DND-41 (cell line): ENCODE measurements around the gene PLRG1.

Experiments
- ATAC-seq: fragments of 200-7000 bp; cut with Tn5 transposase; 3 replicates; pipeline ENCODE4 v1.9.1; 2021; ENCODE audit warnings: low read depth; ENCODE audit not compliant: insufficient read depth
- DNase-seq: peaks from one replicate; pipeline ENCODE4 v3.0.0-alpha.2; 2020
- H2AFZ ChIP-seq: 2 replicates; pipeline ENCODE4 v1.6.0; 2012; ENCODE audit warnings: low read depth, low read length
- H3K27ac ChIP-seq: 2 replicates; pipeline ENCODE4 v1.5.1; 2012; ENCODE audit warnings: low read length, inconsistent platforms
- H3K27me3 ChIP-seq: fragments of 200-600 bp; sonication (generic); 2 replicates; pipeline ENCODE4 v1.6.0; 2012; ENCODE audit warnings: low read length, mild to moderate bottlenecking, inconsistent platforms; ENCODE audit not compliant: insufficient read depth, poor library complexity
- H3K36me3 ChIP-seq: 2 replicates; pipeline ENCODE4 v1.5.1; 2012; ENCODE audit warnings: low read length, inconsistent platforms; ENCODE audit not compliant: insufficient read depth
- H3K4me1 ChIP-seq: 2 replicates; pipeline ENCODE4 v1.5.1; 2012; ENCODE audit warnings: mild to moderate bottlenecking, low read length; ENCODE audit not compliant: insufficient read depth
- H3K4me2 ChIP-seq: 2 replicates; pipeline ENCODE4 v1.6.0; 2012; ENCODE audit warnings: mild to moderate bottlenecking, moderate library complexity, low read length, inconsistent platforms; ENCODE audit not compliant: insufficient read depth
- H3K4me3 ChIP-seq, 2 experiments: fragments of 200-600 bp in 1 of 2; shearing (Covaris generic) in 1 of 2; 2 replicates each; pipeline ENCODE4 v1.5.1; 2012 to 2016; ENCODE audit warnings: inconsistent platforms in 2 of 2, low read length in 2 of 2, mild to moderate bottlenecking in 2 of 2, low read depth in 1 of 2, moderate library complexity in 1 of 2
- H3K79me2 ChIP-seq: 2 replicates; pipeline ENCODE4 v1.6.0; 2012; ENCODE audit warnings: low read length, inconsistent platforms; ENCODE audit not compliant: insufficient read depth
- H3K9ac ChIP-seq: 2 replicates; pipeline ENCODE4 v1.6.0; 2012; ENCODE audit warnings: low read depth, mild to moderate bottlenecking, inconsistent platforms, low read length, moderate library complexity
- H3K9me3 ChIP-seq: 2 replicates; pipeline ENCODE4 v1.5.1; 2012; ENCODE audit warnings: low read length, moderate library complexity, mild to moderate bottlenecking, inconsistent platforms; ENCODE audit not compliant: insufficient read depth, severe bottlenecking
- H4K20me1 ChIP-seq: 2 replicates; pipeline ENCODE4 v1.6.0; 2012; ENCODE audit warnings: low read length; ENCODE audit not compliant: insufficient read depth
- EZH2 ChIP-seq: IDR thresholded peaks from 3 replicates; pipeline ENCODE4 v1.6.1; 2012; ENCODE audit warnings: borderline replicate concordance, low read depth, mild to moderate bottlenecking, moderate library complexity, low read length, inconsistent platforms; ENCODE audit not compliant: severe bottlenecking
- TF ChIP-seq, protein P1 (sequence below): IDR thresholded peaks from 2 replicates; pipeline ENCODE4 v1.5.1; 2012; ENCODE audit warnings: borderline replicate concordance, low read length, moderate library complexity, mild to moderate bottlenecking; ENCODE audit not compliant: poor library complexity, severe bottlenecking; ENCODE audit errors: extremely low read depth

The PLRG1 gene

DNA sequence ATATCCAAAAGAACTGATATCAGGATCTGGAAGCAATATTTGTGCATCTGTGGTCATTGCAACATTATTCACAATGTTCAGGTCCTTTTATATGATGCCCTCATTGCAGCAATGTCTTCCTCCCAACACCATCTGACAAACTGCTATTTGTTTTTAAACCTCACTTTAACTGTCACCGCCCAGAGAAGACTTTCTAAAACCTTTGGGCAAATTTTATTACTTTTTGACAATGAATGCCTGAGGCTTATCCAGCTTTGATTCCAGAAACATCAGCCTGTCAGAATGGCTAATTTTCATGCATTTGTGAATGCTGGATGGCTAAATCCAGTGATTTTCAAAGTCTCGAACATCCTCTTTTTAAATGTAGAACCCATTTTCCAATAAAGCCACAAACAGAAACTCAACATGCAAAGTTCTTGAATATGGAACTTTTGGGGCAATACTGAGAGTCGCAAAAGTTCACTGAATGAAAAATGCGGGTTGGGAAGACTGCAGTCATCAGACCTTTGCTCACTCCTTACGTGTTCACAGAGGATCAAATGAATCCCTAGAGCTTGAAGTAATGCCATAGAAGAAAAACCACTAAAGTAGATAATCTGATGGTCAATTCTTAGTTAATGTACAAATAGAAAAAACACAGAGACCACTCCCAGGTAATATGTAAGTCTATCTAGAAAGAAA, 23.1 kb upstream of the PLRG1 start:
- ATAC-seq = no peak
- no peaks in the 10 kb centered on the region for H3K79me2 ChIP-seq
- H3K27ac ChIP-seq = no peak overlapping the region
- H4K20me1 ChIP-seq = no peaks in the 10 kb centered on the region
- no peak overlapping the region for H3K4me3 ChIP-seq
- H3K9me3 ChIP-seq = no peaks in the 10 kb centered on the region
- DNase-seq = no peak
- no peaks in the 10 kb centered on the region for H3K4me1 ChIP-seq
- TF ChIP-seq, protein P1, sequence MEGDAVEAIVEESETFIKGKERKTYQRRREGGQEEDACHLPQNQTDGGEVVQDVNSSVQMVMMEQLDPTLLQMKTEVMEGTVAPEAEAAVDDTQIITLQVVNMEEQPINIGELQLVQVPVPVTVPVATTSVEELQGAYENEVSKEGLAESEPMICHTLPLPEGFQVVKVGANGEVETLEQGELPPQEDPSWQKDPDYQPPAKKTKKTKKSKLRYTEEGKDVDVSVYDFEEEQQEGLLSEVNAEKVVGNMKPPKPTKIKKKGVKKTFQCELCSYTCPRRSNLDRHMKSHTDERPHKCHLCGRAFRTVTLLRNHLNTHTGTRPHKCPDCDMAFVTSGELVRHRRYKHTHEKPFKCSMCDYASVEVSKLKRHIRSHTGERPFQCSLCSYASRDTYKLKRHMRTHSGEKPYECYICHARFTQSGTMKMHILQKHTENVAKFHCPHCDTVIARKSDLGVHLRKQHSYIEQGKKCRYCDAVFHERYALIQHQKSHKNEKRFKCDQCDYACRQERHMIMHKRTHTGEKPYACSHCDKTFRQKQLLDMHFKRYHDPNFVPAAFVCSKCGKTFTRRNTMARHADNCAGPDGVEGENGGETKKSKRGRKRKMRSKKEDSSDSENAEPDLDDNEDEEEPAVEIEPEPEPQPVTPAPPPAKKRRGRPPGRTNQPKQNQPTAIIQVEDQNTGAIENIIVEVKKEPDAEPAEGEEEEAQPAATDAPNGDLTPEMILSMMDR = no peak
- no peak for TF ChIP-seq EZH2
- H3K36me3 ChIP-seq = no peaks in the 10 kb centered on the region
- no peak overlapping the region for H3K4me2 ChIP-seq
- no peak overlapping the region for H3K9ac ChIP-seq
- no peak overlapping the region for H2AFZ ChIP-seq
- H3K27me3 ChIP-seq = no peaks in the 10 kb centered on the region

DNA sequence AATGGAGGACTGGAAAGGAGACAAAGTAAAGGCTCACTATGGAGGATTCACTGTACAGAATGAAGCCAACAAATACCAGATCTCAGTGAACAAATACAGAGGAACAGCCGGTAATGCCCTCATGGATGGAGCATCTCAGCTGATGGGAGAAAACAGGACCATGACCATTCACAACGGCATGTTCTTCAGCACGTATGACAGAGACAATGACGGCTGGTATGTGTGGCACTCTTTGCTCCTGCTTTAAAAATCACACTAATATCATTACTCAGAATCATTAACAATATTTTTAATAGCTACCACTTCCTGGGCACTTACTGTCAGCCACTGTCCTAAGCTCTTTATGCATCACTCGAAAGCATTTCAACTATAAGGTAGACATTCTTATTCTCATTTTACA, 19.4 kb upstream of the PLRG1 start:
- no peak overlapping the region for H3K9ac ChIP-seq
- H3K27me3 ChIP-seq = no peaks in the 10 kb centered on the region
- H4K20me1 ChIP-seq = no peaks in the 10 kb centered on the region
- no peaks in the 10 kb centered on the region for H3K36me3 ChIP-seq
- H3K27ac ChIP-seq = no peak overlapping the region
- no peak overlapping the region for H2AFZ ChIP-seq
- H3K79me2 ChIP-seq = no peaks in the 10 kb centered on the region
- no peaks in the 10 kb centered on the region for H3K4me1 ChIP-seq
- DNase-seq (no peak), ATAC-seq (no peak)
- H3K4me3 ChIP-seq = no peak overlapping the region
- no peaks in the 10 kb centered on the region for H3K9me3 ChIP-seq
- TF ChIP-seq, protein P1 = no peak
- no peak for TF ChIP-seq EZH2
- no peak overlapping the region for H3K4me2 ChIP-seq

DNA sequence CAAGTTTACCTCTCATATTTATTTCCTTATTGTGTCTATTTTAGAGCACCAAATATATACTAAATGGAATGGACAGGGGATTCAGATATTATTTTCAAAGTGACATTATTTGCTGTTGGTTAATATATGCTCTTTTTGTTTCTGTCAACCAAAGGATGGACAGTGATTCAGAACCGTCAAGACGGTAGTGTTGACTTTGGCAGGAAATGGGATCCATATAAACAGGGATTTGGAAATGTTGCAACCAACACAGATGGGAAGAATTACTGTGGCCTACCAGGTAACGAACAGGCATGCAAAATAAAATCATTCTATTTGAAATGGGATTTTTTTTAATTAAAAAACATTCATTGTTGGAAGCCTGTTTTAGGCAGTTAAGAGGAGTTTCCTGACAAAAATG, 18.8 kb upstream of the PLRG1 start:
- Histone ChIP-seq H3K36me3 (no peaks in the 10 kb centered on the region), H3K4me3 (no peak overlapping the region), H3K79me2 (no peaks in the 10 kb centered on the region), H4K20me1 (no peaks in the 10 kb centered on the region), H3K27ac (no peak overlapping the region), H3K27me3 (no peaks in the 10 kb centered on the region), H2AFZ (no peak overlapping the region), H3K9me3 (no peaks in the 10 kb centered on the region), H3K9ac (no peak overlapping the region), H3K4me1 (no peaks in the 10 kb centered on the region), H3K4me2 (no peak overlapping the region)
- no peak for DNase-seq
- TF ChIP-seq EZH2 = no peak
- TF ChIP-seq, protein P1 = no peak
- no peak for ATAC-seq
